Activated naive CD4-positive, alpha-beta T cell treated with anti-CD3 and anti-CD28 coated beads for 36 hours (primary cell): ENCODE measurements around the gene KLHDC7A. TPM values are rescaled to one million over a fixed set of nuclear protein-coding genes. Genes with fewer than 3 reads are reported as not detected.

Source experiments
- CTCF ChIA-PET: fragments of 350-600 bp; sonication (Branson Sonifier 250); formaldehyde crosslinking; loops from one replicate; lab custom pipeline; 2021; ENCODE audit warnings: antibody characterized with exemption; lab: Charles Lee
- DNase-seq: peaks from one replicate; pipeline ENCODE4 v3.0.0-alpha.2; 2020
- H3K27ac Mint-ChIP-seq: one replicate; pipeline ENCODE4 v1.8.0; 2021; ENCODE audit warnings: mild to moderate bottlenecking, mixed read lengths
- H3K27me3 Mint-ChIP-seq: one replicate; pipeline ENCODE4 v1.8.0; 2021; ENCODE audit warnings: low read depth, mixed read lengths
- H3K36me3 Mint-ChIP-seq: one replicate; pipeline ENCODE4 v1.8.0; 2021; ENCODE audit warnings: low read depth, mixed read lengths
- H3K4me1 Mint-ChIP-seq: one replicate; pipeline ENCODE4 v1.8.0; 2021; ENCODE audit warnings: low read depth, mixed read lengths
- H3K4me3 Mint-ChIP-seq: one replicate; pipeline ENCODE4 v1.8.0; 2021; ENCODE audit warnings: mild to moderate bottlenecking, moderate library complexity, mixed read lengths
- H3K9me3 Mint-ChIP-seq: one replicate; pipeline ENCODE4 v1.8.0; 2021; ENCODE audit warnings: mixed read lengths
- intact Hi-C: fragments of 100-400 bp; cut with micrococcal nuclease; formaldehyde crosslinking; loops from one replicate; pipeline ENCODE4 v1.15.1; 2023
- total RNA-seq, 2 experiments: library from RNA; stranded (reverse); gene quantifications; one replicate each; pipeline ENCODE4 v1.2.3, GENCODE V29; 2021

KLHDC7A gene
- total RNA-seq, result not detected

- no peaks in the 10 kb centered on the region for H3K36me3 Mint-ChIP-seq
- DNase-seq, result no peak
- CTCF ChIA-PET, result interaction anchor here (1.1 kb wide), 1 partner anchor 10 kb away, joined by 3 read pairs; no protein-coding TSS in a partner anchor
- H3K27ac Mint-ChIP-seq, result no peak within 1 kb of the TSS
- no peaks in the 10 kb centered on the region for H3K9me3 Mint-ChIP-seq
- H3K4me3 Mint-ChIP-seq, result no peak within 1 kb of the TSS
- intact Hi-C loops, result no loop called here
- H3K27me3 Mint-ChIP-seq, result peaks cover 10% of the 10 kb centered on the region
- peaks cover 2% of the 10 kb centered on the region for H3K4me1 Mint-ChIP-seq
Observed at GRCh38 chr1:18480315-18481189, at the start of gene KLHDC7A. TSS of gene KLHDC7A (plus strand) at chr1:18480930. CDS start at chr1:18480982, 52 bp downstream.

DNA sequence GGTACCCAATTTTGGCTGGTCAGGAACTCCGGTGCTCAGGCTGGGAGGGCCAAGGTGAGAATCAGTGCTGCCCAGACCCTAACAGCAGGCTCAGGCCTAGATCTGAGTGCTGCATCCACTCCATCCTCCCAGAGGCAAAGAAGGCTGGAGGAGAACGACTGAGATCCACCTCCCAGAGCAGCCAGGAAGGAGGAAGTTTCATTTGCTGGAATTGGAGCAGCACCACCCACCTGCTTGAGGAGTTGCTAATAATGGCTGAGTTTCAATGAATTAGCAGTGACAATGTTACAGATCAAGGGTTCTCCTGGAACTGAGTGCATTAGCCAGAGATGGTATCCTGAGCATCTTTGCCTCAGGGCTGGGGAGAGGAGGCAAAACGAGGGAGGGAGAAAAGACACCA is 46.7 kb upstream of the KLHDC7A start:
- Mint-ChIP-seq H3K9me3 (peaks cover 9% of the 10 kb centered on the region), H3K4me1 (no peaks in the 10 kb centered on the region), H3K4me3 (no peak overlapping the region), H3K27me3 (peaks cover 30% of the 10 kb centered on the region), H3K36me3 (no peaks in the 10 kb centered on the region), H3K27ac (no peak overlapping the region)
- CTCF ChIA-PET, result no interaction called here
- DNase-seq, result no peak
- intact Hi-C loops, result no loop called here

DNA sequence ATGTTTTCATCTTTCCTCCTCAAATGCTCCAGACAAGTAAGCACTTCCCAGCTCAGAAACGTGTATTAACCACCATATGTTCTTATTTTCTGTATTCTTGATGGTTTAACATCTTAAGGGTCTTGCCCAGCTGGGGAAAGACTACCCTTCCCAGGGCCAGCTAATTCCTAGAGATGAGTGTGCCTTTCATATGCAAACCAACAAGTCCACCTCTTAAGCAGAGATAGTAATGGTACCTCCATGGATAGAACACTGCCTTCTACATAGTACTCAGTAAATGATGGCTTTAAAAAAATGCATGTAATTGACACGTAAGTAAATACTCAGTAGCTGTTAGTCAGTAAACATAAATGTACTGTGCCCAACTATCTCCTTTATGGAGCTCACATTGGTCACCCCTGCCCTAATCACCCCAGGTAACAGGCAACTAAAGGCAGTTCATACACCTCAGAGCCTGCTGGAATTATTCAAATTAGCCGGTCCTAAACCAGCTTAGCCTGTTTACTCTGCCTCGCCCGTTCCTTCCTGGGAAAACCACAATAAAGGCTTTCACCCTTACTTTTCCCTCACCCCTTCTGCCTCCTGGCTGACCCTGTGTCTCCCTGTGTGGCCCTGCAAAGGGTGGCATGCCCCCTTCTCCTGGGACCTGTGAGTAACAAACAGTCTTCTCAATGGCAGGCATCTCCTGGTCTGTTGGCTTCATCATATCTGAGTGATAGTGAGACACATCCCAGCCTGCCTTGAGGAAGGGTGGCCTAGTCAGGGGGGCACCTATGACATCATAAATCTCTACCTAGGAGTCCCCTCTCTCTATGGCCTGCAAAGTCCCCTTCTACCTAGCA is 40.1 kb upstream of the KLHDC7A start:
- CTCF ChIA-PET, result no interaction called here
- peaks cover 3% of the 10 kb centered on the region for H3K9me3 Mint-ChIP-seq
- no peaks in the 10 kb centered on the region for H3K36me3 Mint-ChIP-seq
- H3K27ac Mint-ChIP-seq, result no peak overlapping the region
- H3K4me3 Mint-ChIP-seq, result no peak overlapping the region
- intact Hi-C loops, result no loop called here
- H3K27me3 Mint-ChIP-seq, result peaks cover 20% of the 10 kb centered on the region
- no peaks in the 10 kb centered on the region for H3K4me1 Mint-ChIP-seq
- no peak for DNase-seq

DNA sequence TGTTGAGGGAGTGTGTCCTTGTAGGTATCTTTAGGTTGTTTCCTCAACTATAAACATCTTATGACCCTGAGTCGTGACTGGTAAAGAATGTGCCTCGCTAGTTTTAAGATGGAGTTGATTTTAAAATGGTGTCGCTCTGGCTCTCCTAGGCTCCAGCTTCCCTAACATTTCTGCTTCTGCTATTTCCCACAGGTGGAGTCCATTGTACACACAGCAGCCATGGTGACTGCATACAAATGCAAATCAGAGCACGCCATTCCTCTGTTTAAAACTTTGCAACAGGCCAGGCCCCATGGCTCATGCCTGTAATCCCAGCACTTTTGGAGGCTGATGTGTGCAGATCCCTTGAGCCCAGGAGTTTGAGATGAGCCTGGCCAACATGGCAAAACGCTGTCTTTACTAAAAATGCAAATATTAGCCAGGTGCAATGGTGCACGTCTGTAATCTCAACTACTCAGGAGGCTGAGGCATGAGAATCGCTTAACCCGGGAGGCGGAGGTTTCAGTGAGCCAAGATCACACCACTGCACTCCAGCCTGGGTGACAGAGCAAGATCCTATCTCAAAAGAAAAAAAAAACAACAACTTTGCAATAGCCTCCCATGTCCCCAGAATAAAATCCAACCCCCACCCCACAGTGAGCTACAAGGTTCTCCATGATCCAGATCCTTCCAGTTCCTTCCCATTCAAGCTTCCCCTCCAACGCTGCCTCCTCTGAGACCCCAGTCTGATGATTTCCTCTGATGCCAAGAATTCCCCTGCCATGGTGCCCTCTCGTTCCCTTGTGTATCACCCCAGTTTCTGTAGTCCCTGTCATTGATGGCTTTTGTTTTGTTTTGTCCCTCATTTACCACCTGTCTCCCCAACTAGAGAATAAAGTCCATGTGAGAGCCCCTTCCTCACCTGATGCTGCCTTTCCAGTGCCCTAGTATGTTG is 36.9 kb upstream of the KLHDC7A start:
- no peak for DNase-seq
- H3K36me3 Mint-ChIP-seq, result no peaks in the 10 kb centered on the region
- H3K4me1 Mint-ChIP-seq, result no peaks in the 10 kb centered on the region
- H3K9me3 Mint-ChIP-seq, result peaks cover 12% of the 10 kb centered on the region
- H3K4me3 Mint-ChIP-seq, result no peak overlapping the region
- CTCF ChIA-PET, result no interaction called here
- intact Hi-C loops, result no loop called here
- peaks cover 12% of the 10 kb centered on the region for H3K27me3 Mint-ChIP-seq
- H3K27ac Mint-ChIP-seq, result no peak overlapping the region

DNA sequence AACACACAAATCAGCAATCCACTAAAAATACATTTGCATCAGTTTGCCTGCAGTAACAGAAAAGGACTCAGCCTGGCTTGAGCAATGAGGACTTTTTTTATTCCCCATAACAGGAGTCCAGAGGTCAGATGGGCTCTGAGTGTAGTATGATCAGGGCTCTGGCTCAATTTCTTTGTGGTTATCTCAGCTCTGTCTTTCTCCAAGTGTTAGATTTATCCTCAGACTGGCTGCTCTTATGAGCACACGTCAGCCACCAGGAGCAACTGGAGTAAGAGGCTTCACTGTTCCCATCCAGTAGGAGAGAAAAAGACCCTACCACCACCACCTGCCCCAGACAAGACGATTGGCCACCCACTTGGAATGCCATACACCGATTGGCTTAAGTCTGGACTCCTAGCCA is 36.2 kb upstream of the KLHDC7A start:
- H3K36me3 Mint-ChIP-seq, result no peaks in the 10 kb centered on the region

GRCh38 chr1:18446751-18447150 is 34.0 kb upstream of the KLHDC7A start:
- intact Hi-C loops, result no loop called here
- H3K4me1 Mint-ChIP-seq, result no peaks in the 10 kb centered on the region
- H3K4me3 Mint-ChIP-seq, result no peak overlapping the region
- peaks cover 17% of the 10 kb centered on the region for H3K27me3 Mint-ChIP-seq
- no peak overlapping the region for H3K27ac Mint-ChIP-seq
- DNase-seq, result no peak
- H3K9me3 Mint-ChIP-seq, result peaks cover 11% of the 10 kb centered on the region
- no peaks in the 10 kb centered on the region for H3K36me3 Mint-ChIP-seq
- CTCF ChIA-PET, result no interaction called here

More for the DNA sequence above, 36.2 kb upstream of the KLHDC7A start:
- Mint-ChIP-seq H3K27me3 (peaks cover 16% of the 10 kb centered on the region), H3K4me3 (no peak overlapping the region), H3K4me1 (no peaks in the 10 kb centered on the region), H3K27ac (no peak overlapping the region), H3K9me3 (peaks cover 12% of the 10 kb centered on the region)
- DNase-seq, result no peak
- CTCF ChIA-PET, result no interaction called here
- intact Hi-C loops, result no loop called here

GRCh38 chr1:18447509-18448220 is 33.1 kb upstream of the KLHDC7A start:
- H3K4me1 Mint-ChIP-seq, result no peaks in the 10 kb centered on the region

DNA sequence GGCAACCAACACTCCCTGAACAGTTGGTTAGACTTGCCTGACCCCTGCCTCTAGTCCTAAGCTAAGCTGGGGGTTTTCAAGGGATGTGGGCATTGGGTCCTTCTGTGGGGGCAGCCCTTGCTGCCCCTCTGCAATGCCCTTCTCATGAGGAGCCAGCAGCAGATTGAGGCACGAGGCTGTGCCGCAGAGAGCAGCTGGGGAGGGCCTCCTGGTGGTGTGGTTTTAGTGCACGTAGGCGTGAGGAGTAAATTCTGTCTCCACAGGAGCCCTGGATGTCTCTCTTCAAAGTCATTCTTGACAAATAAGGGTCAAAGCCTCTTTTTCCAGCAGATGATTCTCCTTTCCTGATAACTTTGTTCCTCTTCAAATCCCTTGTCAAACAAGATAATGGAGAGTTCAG is 31.8 kb upstream of the KLHDC7A start:
- Mint-ChIP-seq H3K4me1 (no peaks in the 10 kb centered on the region), H3K9me3 (peaks cover 11% of the 10 kb centered on the region), H3K4me3 (no peak overlapping the region), H3K27ac (no peak overlapping the region), H3K36me3 (no peaks in the 10 kb centered on the region), H3K27me3 (peaks cover 15% of the 10 kb centered on the region)
- CTCF ChIA-PET, result no interaction called here
- intact Hi-C loops, result no loop called here
- DNase-seq, result no peak

More at GRCh38 chr1:18447509-18448220, 33.1 kb upstream of the KLHDC7A start:
- Mint-ChIP-seq H3K27ac (no peak overlapping the region), H3K4me3 (no peak overlapping the region), H3K36me3 (no peaks in the 10 kb centered on the region), H3K9me3 (peaks cover 11% of the 10 kb centered on the region), H3K27me3 (peaks cover 15% of the 10 kb centered on the region)
- no peak for DNase-seq
- CTCF ChIA-PET, result no interaction called here
- intact Hi-C loops, result no loop called here

DNA sequence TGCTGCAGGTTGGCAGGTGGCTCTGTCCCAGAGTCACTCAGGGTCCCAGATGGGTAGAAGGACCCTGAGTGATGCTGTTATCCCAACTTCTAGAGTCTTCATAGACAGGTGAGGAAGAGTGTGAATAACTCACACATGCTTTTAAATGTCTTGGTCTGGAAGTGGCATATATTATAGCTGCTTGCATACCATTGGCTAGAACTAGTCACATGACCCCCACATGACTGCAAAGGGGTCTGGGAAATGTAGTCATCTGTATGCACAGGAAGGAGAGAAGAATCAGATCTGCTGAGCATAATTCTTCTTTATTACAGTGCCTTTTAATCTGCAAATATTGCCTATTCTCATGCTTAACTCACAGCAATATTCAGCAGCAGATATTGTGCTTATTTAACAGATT is 28.2 kb upstream of the KLHDC7A start:
- Mint-ChIP-seq H3K4me1 (no peaks in the 10 kb centered on the region), H3K9me3 (no peaks in the 10 kb centered on the region), H3K36me3 (no peaks in the 10 kb centered on the region), H3K27ac (no peak overlapping the region), H3K4me3 (no peak overlapping the region), H3K27me3 (peaks cover 6% of the 10 kb centered on the region)
- intact Hi-C loops, result no loop called here
- CTCF ChIA-PET, result no interaction called here
- peak; percentile 10 for DNase-seq

- intact Hi-C loops, result no loop called here
- no peaks in the 10 kb centered on the region for H3K9me3 Mint-ChIP-seq
- CTCF ChIA-PET, result no interaction called here
Observed at GRCh38 chr1:18458133-18459092, 22.3 kb upstream of the KLHDC7A start.

GRCh38 chr1:18461656-18462055 is 19.1 kb upstream of the KLHDC7A start:
- intact Hi-C loops, result no loop called here
- no peak for DNase-seq
- CTCF ChIA-PET, result no interaction called here
- Mint-ChIP-seq H3K9me3 (no peaks in the 10 kb centered on the region), H3K27ac (no peak overlapping the region), H3K4me3 (no peak overlapping the region), H3K36me3 (no peaks in the 10 kb centered on the region), H3K27me3 (peaks cover 28% of the 10 kb centered on the region), H3K4me1 (no peaks in the 10 kb centered on the region)

More at GRCh38 chr1:18458133-18459092, 22.3 kb upstream of the KLHDC7A start:
- H3K27ac Mint-ChIP-seq, result no peak overlapping the region
- no peaks in the 10 kb centered on the region for H3K36me3 Mint-ChIP-seq
- H3K4me3 Mint-ChIP-seq, result no peak overlapping the region
- no peak for DNase-seq
- H3K4me1 Mint-ChIP-seq, result no peaks in the 10 kb centered on the region
- peaks cover 27% of the 10 kb centered on the region for H3K27me3 Mint-ChIP-seq
